ENCODE results near the gene SERPINE3. TPM values are rescaled to one million over a fixed set of nuclear protein-coding genes. Genes with fewer than 3 reads are reported as not detected.

SERPINE3 gene
- polyA plus RNA-seq, result 0.66 TPM
- long read RNA-seq, donor 1, result 0 reads
- long read RNA-seq, donor 2, result 0 reads
- long read RNA-seq, donor 3, result 0 reads
- long read RNA-seq, donor 4, result 0 reads
- long read RNA-seq, donor 5, result 0 reads
- long read RNA-seq, donor 6, result 0 reads
- long read RNA-seq, donor 7, result 0 reads
- long read RNA-seq, donor 8, result 0 reads
- long read RNA-seq, donor 9, result 0 reads
- long read RNA-seq, donor 10, result 0 reads
- long read RNA-seq, donor 11, result 0 reads

DNA sequence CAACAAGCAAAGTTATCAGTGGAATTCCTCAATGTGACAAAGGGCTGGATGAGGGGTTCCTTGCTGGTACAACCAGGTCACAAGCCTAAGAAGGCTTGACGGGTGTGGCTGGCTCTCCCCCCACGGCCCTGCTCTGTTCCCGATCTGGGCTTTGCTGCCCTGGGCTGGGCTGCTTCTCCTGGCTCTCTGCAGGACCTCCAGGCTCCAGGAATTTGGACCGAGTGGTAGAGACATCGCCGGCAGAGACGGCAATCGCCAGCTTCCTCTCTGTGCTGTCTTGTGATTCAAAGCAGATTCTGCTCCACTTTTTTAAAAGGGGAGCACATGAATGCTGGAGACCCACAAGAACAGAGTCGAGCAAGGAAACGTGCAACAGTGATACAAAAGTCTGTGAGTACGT, at the start of gene SERPINE3:
TSS of gene SERPINE3 (plus strand) at position 338 of the 400 bp plus-strand sequence. CDS start 1,401 bp downstream, outside the sequence.
- WGBS (ENCODE audit: insufficient coverage, low lambda C conversion rate), result 90% methylated on average over 4 of the region's 11 CpGs
- no peak within 1 kb of the TSS for H3K27ac ChIP-seq (ENCODE audit: low read length)
- H3K4me1 ChIP-seq (ENCODE audit: control insufficient read depth, insufficient read depth, low read length), result no peaks in the 10 kb centered on the region
- no peak within 1 kb of the TSS for H3K4me3 ChIP-seq (ENCODE audit: low read length)
- no peaks in the 10 kb centered on the region for H3K36me3 ChIP-seq (ENCODE audit: control insufficient read depth, insufficient read depth, low read length)
- H3K9me3 ChIP-seq (ENCODE audit: control insufficient read depth, low read depth, low read length), result no peaks in the 10 kb centered on the region
- DNase-seq, result no peak
- no peaks in the 10 kb centered on the region for H3K27me3 ChIP-seq (ENCODE audit: control insufficient read depth, insufficient read depth, low read length)

DNA sequence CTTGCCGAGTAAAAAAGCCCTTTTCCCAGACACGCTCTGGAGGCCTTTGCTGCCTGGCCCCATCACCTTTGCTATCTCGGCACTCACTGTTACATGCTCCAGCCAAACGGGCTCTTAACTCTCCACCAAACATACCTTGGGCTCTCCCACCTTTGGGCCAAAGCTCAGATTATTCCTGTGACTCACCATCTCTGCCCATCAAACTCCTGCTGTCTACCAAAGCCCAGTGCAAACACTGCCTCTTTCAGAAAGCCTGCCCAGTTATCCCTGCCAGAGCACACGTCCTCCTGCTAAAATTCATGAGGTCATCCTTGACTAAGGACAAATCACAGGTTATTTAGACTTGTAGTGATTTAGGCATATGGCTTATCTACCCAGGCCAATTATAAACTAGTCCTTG, 48.1 kb upstream of the SERPINE3 start:
- H3K27me3 ChIP-seq (ENCODE audit: control insufficient read depth, insufficient read depth, low read length), result no peaks in the 10 kb centered on the region
- H3K27ac ChIP-seq (ENCODE audit: low read length), result no peak overlapping the region
- H3K9me3 ChIP-seq (ENCODE audit: control insufficient read depth, low read depth, low read length), result no peaks in the 10 kb centered on the region
- H3K36me3 ChIP-seq (ENCODE audit: control insufficient read depth, insufficient read depth, low read length), result no peaks in the 10 kb centered on the region
- no peak overlapping the region for H3K4me3 ChIP-seq (ENCODE audit: low read length)
- DNase-seq, result no peak
- H3K4me1 ChIP-seq (ENCODE audit: control insufficient read depth, insufficient read depth, low read length), result no peaks in the 10 kb centered on the region
- 100% methylated on average over 1 of the region's 5 CpGs for WGBS (ENCODE audit: insufficient coverage, low lambda C conversion rate)

DNA sequence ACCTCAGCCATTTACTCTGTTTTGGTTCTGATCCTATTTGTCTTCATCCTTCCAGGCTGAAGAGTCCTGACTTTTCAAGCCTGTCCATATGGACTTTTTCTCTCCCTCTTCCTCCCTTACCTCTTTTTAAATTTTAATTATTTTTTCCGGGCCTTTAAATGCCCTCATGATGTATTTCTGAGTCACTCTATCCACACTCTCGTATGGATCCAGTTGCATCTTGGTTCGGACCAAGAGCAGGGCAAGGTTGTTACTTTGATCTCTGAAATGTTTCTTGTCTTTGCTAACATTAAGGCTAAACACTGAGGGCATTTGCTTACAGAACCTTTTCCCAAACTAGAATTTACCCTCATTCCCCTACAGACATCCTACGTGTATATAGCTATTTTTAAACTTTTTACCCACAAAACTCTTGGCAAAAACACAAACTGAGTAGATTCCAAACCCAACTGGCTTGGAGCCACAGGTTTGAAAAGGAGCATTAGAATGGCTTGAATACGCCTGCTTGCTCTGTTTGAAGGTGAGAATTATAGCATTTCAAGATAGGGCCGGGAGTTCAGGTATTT, 47.4 kb upstream of the SERPINE3 start:
- no peaks in the 10 kb centered on the region for H3K36me3 ChIP-seq (ENCODE audit: control insufficient read depth, insufficient read depth, low read length)
- no peak for DNase-seq
- no peaks in the 10 kb centered on the region for H3K4me1 ChIP-seq (ENCODE audit: control insufficient read depth, insufficient read depth, low read length)
- H3K27ac ChIP-seq (ENCODE audit: low read length), result no peak overlapping the region
- 87% methylated on average over 3 of the region's 6 CpGs for WGBS (ENCODE audit: insufficient coverage, low lambda C conversion rate)
- no peaks in the 10 kb centered on the region for H3K27me3 ChIP-seq (ENCODE audit: control insufficient read depth, insufficient read depth, low read length)
- no peaks in the 10 kb centered on the region for H3K9me3 ChIP-seq (ENCODE audit: control insufficient read depth, low read depth, low read length)
- H3K4me3 ChIP-seq (ENCODE audit: low read length), result no peak overlapping the region

- no peak for DNase-seq
- Histone ChIP-seq H3K27ac (ENCODE audit: low read length) (no peak overlapping the region), H3K36me3 (ENCODE audit: control insufficient read depth, insufficient read depth, low read length) (no peaks in the 10 kb centered on the region), H3K27me3 (ENCODE audit: control insufficient read depth, insufficient read depth, low read length) (no peaks in the 10 kb centered on the region), H3K9me3 (ENCODE audit: control insufficient read depth, low read depth, low read length) (no peaks in the 10 kb centered on the region), H3K4me3 (ENCODE audit: low read length) (no peak overlapping the region), H3K4me1 (ENCODE audit: control insufficient read depth, insufficient read depth, low read length) (no peaks in the 10 kb centered on the region)
- no CpG with 5 or more reads among the region's 2 CpGs for WGBS (ENCODE audit: insufficient coverage, low lambda C conversion rate)
These were observed 41.9 kb upstream of the SERPINE3 start for GRCh38 chr13:51297556-51297955.

GRCh38 chr13:51298812-51299211, 40.7 kb upstream of the SERPINE3 start:
- Histone ChIP-seq H3K27ac (ENCODE audit: low read length) (no peak overlapping the region), H3K4me3 (ENCODE audit: low read length) (no peak overlapping the region), H3K36me3 (ENCODE audit: control insufficient read depth, insufficient read depth, low read length) (no peaks in the 10 kb centered on the region), H3K4me1 (ENCODE audit: control insufficient read depth, insufficient read depth, low read length) (no peaks in the 10 kb centered on the region), H3K9me3 (ENCODE audit: control insufficient read depth, low read depth, low read length) (no peaks in the 10 kb centered on the region), H3K27me3 (ENCODE audit: control insufficient read depth, insufficient read depth, low read length) (no peaks in the 10 kb centered on the region)
- 100% methylated on average over 1 of the region's 1 CpG for WGBS (ENCODE audit: insufficient coverage, low lambda C conversion rate)
- DNase-seq, result no peak

DNA sequence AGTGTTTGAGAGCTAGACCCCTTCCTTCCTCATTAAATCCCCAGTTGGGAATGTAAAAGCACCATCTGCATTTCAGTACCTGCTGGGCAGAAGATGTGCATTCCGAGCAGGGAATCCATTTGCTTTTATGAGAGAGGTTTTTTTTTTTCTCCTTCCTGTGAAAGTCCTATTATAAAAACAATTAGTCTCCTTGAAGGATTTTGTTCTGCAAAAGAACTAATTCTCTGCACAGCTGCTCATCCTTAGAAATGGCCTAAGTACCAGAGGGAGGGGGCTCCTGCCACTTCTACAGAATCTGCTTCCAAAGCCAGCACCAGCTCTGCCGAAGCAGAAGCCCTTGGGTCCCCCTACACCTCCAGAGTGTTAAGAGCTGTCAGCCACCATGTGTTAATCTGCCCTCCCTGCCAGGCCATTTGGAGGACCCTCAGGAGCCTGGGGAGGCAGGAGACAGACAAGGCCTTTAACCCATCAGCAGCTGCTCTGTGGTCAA, 36.4 kb upstream of the SERPINE3 start:
- WGBS (ENCODE audit: insufficient coverage, low lambda C conversion rate), result no CpG with 5 or more reads among the region's 2 CpGs
- Histone ChIP-seq H3K27me3 (ENCODE audit: control insufficient read depth, insufficient read depth, low read length) (no peaks in the 10 kb centered on the region), H3K27ac (ENCODE audit: low read length) (no peak overlapping the region), H3K36me3 (ENCODE audit: control insufficient read depth, insufficient read depth, low read length) (no peaks in the 10 kb centered on the region), H3K4me3 (ENCODE audit: low read length) (no peak overlapping the region), H3K4me1 (ENCODE audit: control insufficient read depth, insufficient read depth, low read length) (no peaks in the 10 kb centered on the region), H3K9me3 (ENCODE audit: control insufficient read depth, low read depth, low read length) (no peaks in the 10 kb centered on the region)
- DNase-seq, result no peak

GRCh38 chr13:51303882-51304281, 35.6 kb upstream of the SERPINE3 start:
- Histone ChIP-seq H3K36me3 (ENCODE audit: control insufficient read depth, insufficient read depth, low read length) (no peaks in the 10 kb centered on the region), H3K27me3 (ENCODE audit: control insufficient read depth, insufficient read depth, low read length) (peaks cover under 1% of the 10 kb centered on the region), H3K4me3 (ENCODE audit: low read length) (no peak overlapping the region), H3K9me3 (ENCODE audit: control insufficient read depth, low read depth, low read length) (no peaks in the 10 kb centered on the region), H3K4me1 (ENCODE audit: control insufficient read depth, insufficient read depth, low read length) (no peaks in the 10 kb centered on the region), H3K27ac (ENCODE audit: low read length) (no peak overlapping the region)
- DNase-seq, result no peak

GRCh38 chr13:51305271-51305967, 34.1 kb upstream of the SERPINE3 start:
- WGBS (ENCODE audit: insufficient coverage, low lambda C conversion rate), result no CpG with 5 or more reads among the region's 7 CpGs
- no peak for DNase-seq
- Histone ChIP-seq H3K4me1 (ENCODE audit: control insufficient read depth, insufficient read depth, low read length) (no peaks in the 10 kb centered on the region), H3K27ac (ENCODE audit: low read length) (no peak overlapping the region), H3K4me3 (ENCODE audit: low read length) (no peak overlapping the region), H3K27me3 (ENCODE audit: control insufficient read depth, insufficient read depth, low read length) (peaks cover 2% of the 10 kb centered on the region), H3K9me3 (ENCODE audit: control insufficient read depth, low read depth, low read length) (no peaks in the 10 kb centered on the region), H3K36me3 (ENCODE audit: control insufficient read depth, insufficient read depth, low read length) (no peaks in the 10 kb centered on the region)

DNA sequence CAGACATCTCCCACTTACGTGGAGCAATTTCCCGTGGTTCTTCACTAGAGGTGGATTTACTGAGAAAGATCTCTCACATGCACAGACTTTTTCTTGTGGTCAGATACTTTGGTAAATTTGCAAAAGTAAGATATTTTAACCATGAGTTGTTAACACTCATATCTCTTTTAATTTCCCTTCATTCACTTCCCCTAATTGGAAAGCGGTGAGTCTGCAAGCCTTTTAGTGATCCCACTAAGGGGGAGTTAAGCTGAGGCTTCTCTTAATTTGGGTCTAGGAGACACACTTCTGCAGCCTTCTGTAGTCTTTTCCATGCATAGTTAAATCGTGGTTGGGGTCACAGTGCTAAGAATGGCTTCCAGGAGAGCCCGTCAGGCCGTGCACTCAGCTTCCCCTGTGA, 30.7 kb upstream of the SERPINE3 start:
- H3K27me3 ChIP-seq (ENCODE audit: control insufficient read depth, insufficient read depth, low read length), result peaks cover 5% of the 10 kb centered on the region
- H3K4me1 ChIP-seq (ENCODE audit: control insufficient read depth, insufficient read depth, low read length), result no peaks in the 10 kb centered on the region
- DNase-seq, result no peak
- WGBS (ENCODE audit: insufficient coverage, low lambda C conversion rate), result 100% methylated on average over 2 of the region's 6 CpGs
- H3K9me3 ChIP-seq (ENCODE audit: control insufficient read depth, low read depth, low read length), result no peaks in the 10 kb centered on the region
- H3K36me3 ChIP-seq (ENCODE audit: control insufficient read depth, insufficient read depth, low read length), result no peaks in the 10 kb centered on the region
- H3K27ac ChIP-seq (ENCODE audit: low read length), result no peak overlapping the region
- H3K4me3 ChIP-seq (ENCODE audit: low read length), result no peak overlapping the region

GRCh38 chr13:51311231-51311630, 28.3 kb upstream of the SERPINE3 start:
- Histone ChIP-seq H3K4me1 (ENCODE audit: control insufficient read depth, insufficient read depth, low read length) (no peaks in the 10 kb centered on the region), H3K27ac (ENCODE audit: low read length) (no peak overlapping the region), H3K27me3 (ENCODE audit: control insufficient read depth, insufficient read depth, low read length) (peaks cover 6% of the 10 kb centered on the region), H3K9me3 (ENCODE audit: control insufficient read depth, low read depth, low read length) (no peaks in the 10 kb centered on the region), H3K36me3 (ENCODE audit: control insufficient read depth, insufficient read depth, low read length) (no peaks in the 10 kb centered on the region), H3K4me3 (ENCODE audit: low read length) (no peak overlapping the region)
- no CpG with 5 or more reads among the region's 2 CpGs for WGBS (ENCODE audit: insufficient coverage, low lambda C conversion rate)
- no peak for DNase-seq
